ENCODE measurements around the gene LCMT1. TPM values are rescaled to one million over a fixed set of nuclear protein-coding genes. Genes with fewer than 3 reads are reported as not detected.
A peak's percentile ranks its signal among the peaks of the same experiment; 100 is the strongest.

LCMT1 gene
- total and polyA plus RNA-seq, 9 of the 15 experiments (the other 6 are each of a cell fraction or from before 2014, with no cell fraction given), result 20.0 to 42.8 (median 32.3) TPM

DNA sequence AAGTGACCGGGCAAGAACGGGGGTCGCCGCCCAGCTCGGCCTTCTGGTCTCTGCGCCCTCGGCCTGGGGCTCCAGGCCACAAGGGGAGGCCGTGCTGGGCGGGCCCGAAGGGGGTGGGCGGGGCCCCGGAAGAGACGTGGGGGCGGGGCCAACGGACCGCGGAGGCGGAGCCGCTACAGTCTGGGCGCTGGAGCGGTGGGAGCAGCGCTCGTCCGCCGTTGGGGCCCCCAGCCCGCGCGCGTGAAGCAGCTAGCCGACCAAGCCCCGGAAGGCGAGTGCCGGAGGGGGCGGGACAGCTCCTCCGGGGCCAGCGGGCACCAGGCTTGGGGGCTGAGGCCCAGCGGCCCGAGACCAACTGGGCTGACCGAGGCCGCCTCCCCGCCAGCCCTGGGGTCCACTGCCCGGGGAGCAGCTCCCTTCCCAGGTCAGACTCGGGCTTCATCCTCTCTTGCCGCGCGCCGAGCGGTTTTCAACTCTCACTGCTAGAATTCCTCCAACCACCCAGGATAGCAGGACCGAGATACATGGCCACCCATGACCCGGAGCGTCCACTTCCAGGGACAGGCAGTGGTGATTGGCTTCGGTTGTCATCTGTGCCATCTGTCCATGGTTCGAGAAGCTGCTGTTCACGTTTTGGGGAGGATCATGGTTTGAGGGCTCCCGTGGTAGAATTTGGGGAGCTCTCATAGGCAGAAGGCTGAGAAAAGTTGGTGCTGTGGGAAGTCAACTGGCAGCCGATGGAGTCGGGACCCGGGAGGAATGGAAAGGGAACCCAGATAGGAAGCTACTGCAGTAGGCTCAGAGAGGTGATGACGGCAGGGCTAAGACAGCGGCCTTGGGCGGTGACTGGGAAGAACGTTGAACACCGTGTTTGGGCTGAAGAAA lies 44.6 kb upstream of the LCMT1 start (continued):
- TF ChIP-seq ESRRB (CRISPR knock-in tag; IDR thresholded peaks at IDR 0.05; ENCODE audit: borderline replicate concordance), result no peak
- no peak for TF ChIP-seq TCF7L2 (IDR thresholded peaks at IDR 0.05; ENCODE audit: low read depth, low read length)
- peak; percentile 69; the same call in 1 of the 2 replicates for TF ChIP-seq ZBTB1 (CRISPR knock-in tag; IDR thresholded peaks at IDR 0.05; ENCODE audit: borderline replicate concordance, low read depth)
- peak; percentile 88 for TF ChIP-seq ELF1 (tag; IDR thresholded peaks at IDR 0.05)
- no peak for TF ChIP-seq BRF1 (IDR thresholded peaks at IDR 0.05; ENCODE audit: borderline replicate concordance, extremely low read depth, insufficient read length)
- no peak for TF ChIP-seq LEF1 (IDR thresholded peaks at IDR 0.05)
- no peak for TF ChIP-seq ZBTB26 (CRISPR knock-in tag; IDR thresholded peaks at IDR 0.05)
- TF ChIP-seq NR4A1 (CRISPR knock-in tag; IDR thresholded peaks at IDR 0.05), result 0 out of 2 replicates have a peak, but pooled peaks have one; percentile 10
- TF ChIP-seq NR4A1 (tag; IDR thresholded peaks at IDR 0.05), result no peak
- TF ChIP-seq ZNF280B (CRISPR knock-in tag; IDR thresholded peaks at IDR 0.05), result no peak
- TF ChIP-seq NCOA2 (IDR thresholded peaks at IDR 0.05; ENCODE audit: partially characterized antibody in 2 of 2), result no peak
- no peak for TF ChIP-seq MCM5 (IDR thresholded peaks at IDR 0.05; ENCODE audit: low read depth)
- TF ChIP-seq TAF9B (IDR thresholded peaks at IDR 0.05; ENCODE audit: partially characterized antibody), result peak; percentile 32
- TF ChIP-seq MTA3 (IDR thresholded peaks at IDR 0.05; ENCODE audit: borderline replicate concordance), result 0 out of 2 replicates have a peak, but pooled peaks have one; percentile 56
- peak in 1 of 3 experiments; percentile 42 for TF ChIP-seq YY1 (IDR thresholded peaks at IDR 0.05; ENCODE audit: borderline replicate concordance in 1 of 3, control insufficient read depth in 1 of 3, extremely low read depth in 1 of 3, insufficient read depth in 3 of 3, insufficient read length in 1 of 3, insufficient replicate concordance in 2 of 3, low read depth in 1 of 3, low read length in 2 of 3)
- peak; percentile 41; the same call in 1 of the 2 replicates for TF ChIP-seq GTF2E2 (tag; IDR thresholded peaks at IDR 0.05)
- no peak for TF ChIP-seq MAFK (IDR thresholded peaks at IDR 0.05; ENCODE audit: low read length)
- TF ChIP-seq SIRT6 (IDR thresholded peaks at IDR 0.05; ENCODE audit: low read depth, low read length), result no peak
- no peak for TF ChIP-seq PRDM10 (IDR thresholded peaks at IDR 0.05; ENCODE audit: partially characterized antibody)
- TF ChIP-seq NFIC (IDR thresholded peaks at IDR 0.05), result peak; percentile 15; the same call in 1 of the 2 replicates
- TF ChIP-seq SLC30A9 (CRISPR knock-in tag; IDR thresholded peaks at IDR 0.05), result no peak

Measured in K562 (cell line).